Esophagus squamous epithelium (tissue), 4 donors: ENCODE measurements around the gene LCAT.

Source experiments
- POLR2A ChIP-seq, 4 donors: fragments of 450-650 bp; IDR thresholded peaks; one replicate each; pipeline ENCODE4 v1.6.1; 2017; ENCODE audit warnings: antibody characterized with exemption in 4 of 4, mild to moderate bottlenecking in 4 of 4, moderate library complexity in 3 of 4
- TF ChIP-seq, protein P1 (sequence below), 6 experiments: fragments of 450-650 bp in 4 of 6; fragments of 200-600 bp in 2 of 6; sonication (generic) in 2 of 6; IDR thresholded peaks; one replicate each; pipeline ENCODE4 v1.5.1; 2016 to 2019; ENCODE audit warnings: antibody characterized with exemption in 6 of 6, mild to moderate bottlenecking in 4 of 6, moderate library complexity in 4 of 6

DNA sequence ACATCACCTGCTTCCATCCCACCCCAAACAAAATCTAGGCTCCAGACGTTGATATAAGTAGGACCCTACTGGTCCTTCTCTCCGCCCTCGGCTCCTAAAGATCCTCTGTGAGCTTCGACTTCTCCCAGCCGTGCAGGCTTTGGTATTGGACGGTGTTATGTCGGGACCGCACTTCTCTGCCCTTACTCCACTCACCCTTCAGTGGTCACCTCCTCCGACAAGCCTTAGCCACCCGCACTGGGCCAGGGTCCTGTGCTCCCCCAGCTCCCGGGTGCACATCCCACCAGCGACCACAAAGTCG, 8.9 kb downstream of the LCAT start:
- no peak for TF ChIP-seq POLR2A (IDR thresholded peaks at IDR 0.05)
- TF ChIP-seq, protein P1, sequence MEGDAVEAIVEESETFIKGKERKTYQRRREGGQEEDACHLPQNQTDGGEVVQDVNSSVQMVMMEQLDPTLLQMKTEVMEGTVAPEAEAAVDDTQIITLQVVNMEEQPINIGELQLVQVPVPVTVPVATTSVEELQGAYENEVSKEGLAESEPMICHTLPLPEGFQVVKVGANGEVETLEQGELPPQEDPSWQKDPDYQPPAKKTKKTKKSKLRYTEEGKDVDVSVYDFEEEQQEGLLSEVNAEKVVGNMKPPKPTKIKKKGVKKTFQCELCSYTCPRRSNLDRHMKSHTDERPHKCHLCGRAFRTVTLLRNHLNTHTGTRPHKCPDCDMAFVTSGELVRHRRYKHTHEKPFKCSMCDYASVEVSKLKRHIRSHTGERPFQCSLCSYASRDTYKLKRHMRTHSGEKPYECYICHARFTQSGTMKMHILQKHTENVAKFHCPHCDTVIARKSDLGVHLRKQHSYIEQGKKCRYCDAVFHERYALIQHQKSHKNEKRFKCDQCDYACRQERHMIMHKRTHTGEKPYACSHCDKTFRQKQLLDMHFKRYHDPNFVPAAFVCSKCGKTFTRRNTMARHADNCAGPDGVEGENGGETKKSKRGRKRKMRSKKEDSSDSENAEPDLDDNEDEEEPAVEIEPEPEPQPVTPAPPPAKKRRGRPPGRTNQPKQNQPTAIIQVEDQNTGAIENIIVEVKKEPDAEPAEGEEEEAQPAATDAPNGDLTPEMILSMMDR (IDR thresholded peaks at IDR 0.05), result no peak
